MM.1S (cell line): ENCODE results near the gene TMCC1.

Source experiments
- DNase-seq: peaks from one replicate; pipeline ENCODE4 v3.0.0-alpha.2; 2015
- H2AFZ ChIP-seq: fragments of 300-600 bp; sonication (generic); 2 replicates; pipeline ENCODE4 v1.6.0; 2016; ENCODE audit warnings: antibody characterized with exemption, low read length
- H3F3A ChIP-seq: fragments of 300-600 bp; sonication (generic); 2 replicates; pipeline ENCODE4 v1.6.1; 2016; ENCODE audit warnings: mild to moderate bottlenecking, antibody characterized with exemption, low read length, moderate library complexity, mixed read lengths; ENCODE audit not compliant: insufficient read depth
- H3K27ac ChIP-seq: fragments of 300-600 bp; sonication (generic); 2 replicates; pipeline ENCODE4 v1.5.1; 2016; ENCODE audit warnings: mild to moderate bottlenecking, low read length
- H3K27me3 ChIP-seq: fragments of 300-600 bp; sonication (generic); replicated peaks from 2 replicates; pipeline ENCODE4 v1.6.0; 2016; ENCODE audit warnings: low read length; ENCODE audit not compliant: insufficient read depth
- H3K36me3 ChIP-seq: fragments of 300-600 bp; sonication (generic); replicated peaks from 2 replicates; pipeline ENCODE4 v1.6.1; 2016; ENCODE audit warnings: mild to moderate bottlenecking, low read length, mixed read lengths; ENCODE audit not compliant: insufficient read depth
- H3K4me1 ChIP-seq: fragments of 300-600 bp; sonication (generic); 2 replicates; pipeline ENCODE4 v1.6.1; 2016; ENCODE audit warnings: low read length, mixed read lengths
- H3K4me2 ChIP-seq: fragments of 300-600 bp; sonication (generic); 2 replicates; pipeline ENCODE4 v1.6.0; 2016; ENCODE audit warnings: low read depth, low read length
- H3K4me3 ChIP-seq: fragments of 300-600 bp; sonication (generic); 2 replicates; pipeline ENCODE4 v1.5.1; 2016; ENCODE audit warnings: low read length, mixed read lengths
- H3K79me2 ChIP-seq: fragments of 300-600 bp; sonication (generic); 2 replicates; pipeline ENCODE4 v1.6.1; 2016; ENCODE audit warnings: mixed run types, low read length, mixed read lengths
- H3K9ac ChIP-seq: fragments of 300-600 bp; sonication (generic); 2 replicates; pipeline ENCODE4 v1.6.1; 2016; ENCODE audit warnings: low read length, mixed read lengths
- H3K9me2 ChIP-seq: fragments of 300-600 bp; sonication (generic); replicated peaks from 2 replicates; pipeline ENCODE4 v1.6.1; 2016; ENCODE audit warnings: mild to moderate bottlenecking, low read length, mixed read lengths; ENCODE audit not compliant: insufficient read depth
- H3K9me3 ChIP-seq: fragments of 300-600 bp; sonication (generic); replicated peaks from 2 replicates; pipeline ENCODE4 v1.6.1; 2016; ENCODE audit warnings: mild to moderate bottlenecking, low read length, mixed read lengths; ENCODE audit not compliant: insufficient read depth
- H4K20me1 ChIP-seq: fragments of 300-600 bp; sonication (generic); 2 replicates; pipeline ENCODE4 v1.6.1; 2016; ENCODE audit warnings: mild to moderate bottlenecking, low read length, moderate library complexity, mixed read lengths; ENCODE audit not compliant: insufficient read depth
- EZH2 ChIP-seq: fragments of 300-600 bp; sonication (generic); optimal IDR thresholded peaks from 2 replicates; pipeline ENCODE3; 2017; ENCODE audit warnings: low read depth, mild to moderate bottlenecking, antibody characterized with exemption, low read length, mixed read lengths
- EZH2phosphoT487 ChIP-seq: fragments of 300-600 bp; sonication (generic); IDR thresholded peaks from 2 replicates; pipeline ENCODE4 v1.6.1; 2018; ENCODE audit warnings: antibody characterized with exemption, low read length
- TF ChIP-seq, protein P1 (sequence below): fragments of 300-600 bp; sonication (generic); IDR thresholded peaks from 2 replicates; pipeline ENCODE4 v1.5.1; 2016; ENCODE audit warnings: antibody characterized with exemption, low read length, mixed read lengths

TMCC1 gene

DNA sequence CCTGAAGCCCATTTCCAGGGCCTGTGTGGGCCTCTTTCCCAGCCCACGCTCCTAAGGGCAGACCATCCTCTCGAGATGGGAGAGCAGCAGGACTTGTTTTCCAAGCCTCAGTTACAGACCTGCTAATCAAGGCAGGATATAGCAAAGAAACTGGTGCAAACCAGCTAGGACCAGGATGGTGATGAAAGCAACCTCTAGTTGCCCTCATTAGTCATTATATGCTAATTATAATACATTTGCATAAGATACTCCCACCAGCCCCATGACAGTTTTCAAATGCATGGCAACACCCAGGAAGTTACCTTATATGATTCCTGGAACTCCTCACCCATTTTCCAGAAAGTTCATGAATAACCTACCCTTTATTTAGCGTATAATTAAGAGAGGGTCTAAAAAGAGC, 46.6 kb upstream of the TMCC1 start:
- H3K79me2 ChIP-seq: no peaks in the 10 kb centered on the region
- H3K27me3 ChIP-seq: no peaks in the 10 kb centered on the region
- no peak overlapping the region for H3K27ac ChIP-seq
- no peaks in the 10 kb centered on the region for H3F3A ChIP-seq
- no peaks in the 10 kb centered on the region for H4K20me1 ChIP-seq
- no peaks in the 10 kb centered on the region for H3K9me2 ChIP-seq
- H3K9ac ChIP-seq: no peak overlapping the region
- no peak overlapping the region for H2AFZ ChIP-seq
- H3K4me3 ChIP-seq: no peak overlapping the region
- no peak overlapping the region for H3K4me2 ChIP-seq
- TF ChIP-seq, protein P1, sequence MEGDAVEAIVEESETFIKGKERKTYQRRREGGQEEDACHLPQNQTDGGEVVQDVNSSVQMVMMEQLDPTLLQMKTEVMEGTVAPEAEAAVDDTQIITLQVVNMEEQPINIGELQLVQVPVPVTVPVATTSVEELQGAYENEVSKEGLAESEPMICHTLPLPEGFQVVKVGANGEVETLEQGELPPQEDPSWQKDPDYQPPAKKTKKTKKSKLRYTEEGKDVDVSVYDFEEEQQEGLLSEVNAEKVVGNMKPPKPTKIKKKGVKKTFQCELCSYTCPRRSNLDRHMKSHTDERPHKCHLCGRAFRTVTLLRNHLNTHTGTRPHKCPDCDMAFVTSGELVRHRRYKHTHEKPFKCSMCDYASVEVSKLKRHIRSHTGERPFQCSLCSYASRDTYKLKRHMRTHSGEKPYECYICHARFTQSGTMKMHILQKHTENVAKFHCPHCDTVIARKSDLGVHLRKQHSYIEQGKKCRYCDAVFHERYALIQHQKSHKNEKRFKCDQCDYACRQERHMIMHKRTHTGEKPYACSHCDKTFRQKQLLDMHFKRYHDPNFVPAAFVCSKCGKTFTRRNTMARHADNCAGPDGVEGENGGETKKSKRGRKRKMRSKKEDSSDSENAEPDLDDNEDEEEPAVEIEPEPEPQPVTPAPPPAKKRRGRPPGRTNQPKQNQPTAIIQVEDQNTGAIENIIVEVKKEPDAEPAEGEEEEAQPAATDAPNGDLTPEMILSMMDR: no peak
- TF ChIP-seq EZH2: no peak
- TF ChIP-seq EZH2phosphoT487: no peak
- no peaks in the 10 kb centered on the region for H3K9me3 ChIP-seq
- no peak for DNase-seq
- H3K36me3 ChIP-seq: no peaks in the 10 kb centered on the region
- no peaks in the 10 kb centered on the region for H3K4me1 ChIP-seq

DNA sequence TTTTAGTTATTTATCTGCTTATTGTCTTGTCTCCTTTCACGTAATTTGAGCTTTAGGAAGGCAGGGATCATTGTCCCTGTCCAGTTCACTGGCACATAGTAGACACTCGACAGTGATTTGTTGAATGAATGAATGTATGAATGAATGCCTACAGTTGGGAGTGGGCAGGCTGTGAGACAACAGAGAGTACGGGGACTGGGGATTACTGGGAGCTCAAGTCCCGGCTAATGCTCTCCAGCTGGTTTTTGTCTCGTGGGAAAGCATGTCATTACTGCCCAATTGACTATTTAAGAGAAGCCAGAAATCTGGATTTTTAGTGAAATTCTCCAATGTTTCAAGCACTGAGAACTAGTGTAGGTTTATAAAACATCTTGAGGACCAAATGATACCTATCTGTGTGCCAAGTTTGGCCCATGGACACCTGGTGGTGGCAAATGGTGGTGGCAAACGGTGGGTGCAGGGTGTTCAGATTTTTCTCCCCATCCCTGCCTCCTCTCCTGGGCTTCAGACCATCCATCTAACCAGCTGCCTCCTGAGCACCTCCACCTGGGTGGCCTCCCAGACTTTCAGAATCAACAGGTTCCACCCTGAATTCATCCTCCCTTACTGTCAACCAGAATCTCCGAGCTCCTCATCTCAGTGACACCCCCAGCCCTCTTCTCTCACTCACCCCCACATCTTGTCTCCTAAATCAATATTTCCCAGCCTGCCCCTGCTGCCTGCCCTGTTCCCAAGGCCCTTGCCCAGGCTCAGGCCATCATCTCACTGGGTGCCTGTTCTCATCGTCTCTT, 44.8 kb upstream of the TMCC1 start:
- H3K4me2 ChIP-seq: no peak overlapping the region
- no peak overlapping the region for H2AFZ ChIP-seq
- no peaks in the 10 kb centered on the region for H3K4me1 ChIP-seq
- H3K4me3 ChIP-seq: no peak overlapping the region
- no peak for TF ChIP-seq EZH2
- TF ChIP-seq, protein P1: no peak; the same call in 1 of the 2 replicates
- TF ChIP-seq EZH2phosphoT487: no peak
- no peaks in the 10 kb centered on the region for H3K79me2 ChIP-seq
- H3K27ac ChIP-seq: no peak overlapping the region
- H4K20me1 ChIP-seq: no peaks in the 10 kb centered on the region
- H3K27me3 ChIP-seq: no peaks in the 10 kb centered on the region
- H3K36me3 ChIP-seq: no peaks in the 10 kb centered on the region
- H3K9me2 ChIP-seq: no peaks in the 10 kb centered on the region
- no peaks in the 10 kb centered on the region for H3F3A ChIP-seq
- peak; percentile 16 for DNase-seq
- H3K9me3 ChIP-seq: no peaks in the 10 kb centered on the region
- no peak overlapping the region for H3K9ac ChIP-seq

DNA sequence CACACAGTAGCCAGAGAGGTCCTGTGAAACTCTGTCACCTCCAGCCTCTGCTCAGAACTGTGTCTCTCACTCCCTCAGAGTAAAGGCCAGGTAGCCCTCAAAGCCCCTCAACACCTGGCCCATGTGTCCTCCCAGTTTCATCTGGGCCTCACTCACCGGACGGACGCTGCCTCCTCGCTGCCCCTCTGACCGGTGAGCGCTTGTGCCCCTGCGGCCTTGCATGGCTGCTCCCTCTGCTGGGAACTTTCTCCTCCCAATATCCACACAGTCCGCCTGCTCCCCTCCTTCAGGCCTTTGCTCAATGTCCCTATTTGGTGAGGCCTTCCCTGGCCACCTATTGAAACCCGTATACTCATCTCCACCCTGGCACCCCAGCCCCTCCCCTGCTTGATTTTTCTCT, 44.2 kb upstream of the TMCC1 start:
- Histone ChIP-seq H3K9ac (no peak overlapping the region), H3F3A (no peaks in the 10 kb centered on the region), H3K4me2 (no peak overlapping the region), H2AFZ (no peak overlapping the region), H3K4me3 (no peak overlapping the region), H3K79me2 (no peaks in the 10 kb centered on the region), H3K27me3 (no peaks in the 10 kb centered on the region), H3K36me3 (no peaks in the 10 kb centered on the region), H4K20me1 (no peaks in the 10 kb centered on the region), H3K9me2 (no peaks in the 10 kb centered on the region), H3K27ac (no peak overlapping the region), H3K4me1 (no peaks in the 10 kb centered on the region), H3K9me3 (no peaks in the 10 kb centered on the region)
- TF ChIP-seq, protein P1: no peak
- TF ChIP-seq EZH2 (no peak), EZH2phosphoT487 (no peak)
- no peak for DNase-seq
